H1 (cell line): ENCODE results near the gene UTS2R. TPM values are rescaled to one million over a fixed set of nuclear protein-coding genes. Genes with fewer than 3 reads are reported as not detected.

Experiments
- EZH2 ChIP-seq: fragments of 200-600 bp; sonication (generic); IDR thresholded peaks from 2 replicates; pipeline ENCODE4 v1.7.1; 2012; ENCODE audit warnings: low read depth, mild to moderate bottlenecking, moderate library complexity, low read length, inconsistent platforms; ENCODE audit not compliant: severe bottlenecking
- KDM4A ChIP-seq: IDR thresholded peaks from one replicate; pipeline ENCODE4 v1.7.1; 2012; ENCODE audit warnings: low read depth, mild to moderate bottlenecking, moderate library complexity, low read length, inconsistent platforms; ENCODE audit not compliant: severe bottlenecking
- RAD21 ChIP-seq, 2 experiments: IDR thresholded peaks in 1 of 2; conservative IDR thresholded peaks in 1 of 2; 2 replicates each; pipeline ENCODE4 v1.6.1; 2011; ENCODE audit warnings: low read depth in 2 of 2, low read length in 2 of 2, improper control_type of control experiment in 1 of 2, inconsistent platforms in 1 of 2, mild to moderate bottlenecking in 1 of 2, moderate library complexity in 1 of 2
- SIN3A ChIP-seq, 2 experiments: IDR thresholded peaks in 1 of 2; conservative IDR thresholded peaks in 1 of 2; 2 replicates each; pipeline ENCODE4 v1.6.1; 2011 to 2012; ENCODE audit warnings: low read length in 2 of 2, improper control_type of control experiment in 1 of 2, low read depth in 1 of 2, mild to moderate bottlenecking in 1 of 2
- YY1 ChIP-seq: IDR thresholded peaks from 2 replicates; pipeline ENCODE4 v1.6.1; 2011; ENCODE audit warnings: low read depth, mild to moderate bottlenecking, low read length
- polyA plus RNA-seq, 7 experiments: library from polyadenylated mRNA; depleted of rRNA in 3 of 7; stranded (reverse) in 5 of 7; unstranded in 2 of 7; fragments of >200 nt in 5 of 7; fragments of 200-250 nt in 2 of 7; gene quantifications; 1 replicate in 5 of 7; 2 replicates in 1 of 7; 4 replicates in 1 of 7; pipeline versions ENCODE4 v1.2.1 to v1.2.3, GENCODE V29; 2011 to 2013; ENCODE audit warnings: missing spikeins in 2 of 7, mixed read lengths in 2 of 7
- total RNA-seq: library from RNA; stranded (reverse); fragmentation: NEBNext Ultra II Directional; extraction: Animal tissue kit (Norgen Biotek cat#: 25700); gene quantifications from 2 replicates; pipeline ENCODE4 v1.2.1, GENCODE V29; 2021

The UTS2R gene
- total and polyA plus RNA-seq, 2 of the 8 experiments (the other 6 are each of a cell fraction or from before 2014, with no cell fraction given) = 0.27 TPM; not detected in 1

DNA sequence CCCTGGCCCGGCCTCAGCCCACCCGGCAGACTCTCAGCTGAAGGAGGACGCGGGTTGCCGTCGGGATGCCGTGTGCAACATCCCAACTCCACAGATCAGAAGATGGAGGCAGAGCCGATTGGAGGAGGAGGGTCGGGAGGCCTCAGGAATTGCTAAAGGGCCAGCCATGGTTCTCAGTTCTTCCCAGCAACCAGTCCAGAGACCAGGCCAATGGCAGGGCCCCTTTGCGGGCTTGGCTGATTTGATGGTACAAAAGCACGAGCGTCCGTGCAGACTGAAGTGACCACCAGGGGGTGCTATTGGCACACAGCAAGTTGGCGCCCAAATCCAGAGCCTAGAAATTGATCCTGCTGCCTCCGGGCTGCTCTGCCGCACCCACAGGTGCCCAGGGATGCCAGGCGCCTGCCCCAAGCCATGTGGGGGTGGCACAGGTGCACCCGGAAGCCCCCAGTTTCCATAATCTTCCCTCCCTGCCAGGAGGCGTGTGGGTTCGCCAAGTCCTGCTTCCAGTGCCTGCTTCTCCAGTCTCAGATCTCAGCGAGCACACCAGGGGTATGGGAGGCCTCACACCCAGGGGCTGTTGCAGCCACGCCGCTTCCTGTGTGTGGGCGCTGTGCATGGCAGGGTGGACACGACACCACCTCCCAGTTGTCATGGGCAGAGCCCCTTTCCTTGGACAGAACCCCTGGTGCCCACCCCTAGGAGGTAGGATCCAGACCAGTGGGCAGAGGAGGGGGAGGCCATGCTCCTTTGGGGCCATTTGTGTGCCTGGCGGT lies 19.7 kb upstream of the UTS2R start (continued):
- no peak for TF ChIP-seq EZH2
- no peak for TF ChIP-seq KDM4A
- TF ChIP-seq RAD21 (IDR thresholded peaks at IDR 0.05 in 1 of 2, conservative IDR thresholded peaks at IDR 0.05 in 1 of 2; ENCODE audit: low read depth in 2 of 2, low read length in 2 of 2) = peak; percentile 94
- TF ChIP-seq YY1 = peak; percentile 72; the same call in 1 of the 2 replicates
- TF ChIP-seq SIN3A (conservative IDR thresholded peaks at IDR 0.05 in 1 of 2, IDR thresholded peaks at IDR 0.05 in 1 of 2; ENCODE audit: low read depth in 1 of 2, low read length in 2 of 2) = 0 out of 4 replicates have a peak, but pooled peaks of 1 of the 2 experiments have one; percentile 26
- TF ChIP-seq, all 59 proteins: peak for 7
